ENCODE data around the gene ARL3. TPM values are rescaled to one million over a fixed set of nuclear protein-coding genes. Genes with fewer than 3 reads are reported as not detected.

The ARL3 gene
- total RNA-seq, 1 experiment from 2014 or later: 13.3 TPM

- POLR2A ChIA-PET: interaction anchor here (0.7 to 2.2 kb wide), 7 partner anchors 11 to 35 kb away, joined by 3 to 6 read pairs (median 4); no protein-coding TSS in a partner anchor
- Mint-ChIP-seq H3K27ac (peak overlapping the region; percentile 53; the same call in 1 of the 2 replicates), H3K27me3 (ENCODE audit: low read depth) (no peaks in the 10 kb centered on the region), H3K4me3 (no peak overlapping the region), H3K36me3 (peaks cover 9% of the 10 kb centered on the region; the same call in 1 of the 2 replicates), H3K4me1 (peaks cover 59% of the 10 kb centered on the region), H3K9me3 (no peaks in the 10 kb centered on the region)
- ATAC-seq: peak; percentile 27
- CTCF ChIA-PET: interaction anchor here (0.6 to 3.1 kb wide), 15 partner anchors 9 to 477 kb away, joined by 3 to 27 read pairs (median 5); partner anchors contain the start of genes ARL3, SFXN2 and SUFU
- no peak for TF ChIP-seq NR3C1 (CRISPR knock-in tag; conservative IDR thresholded peaks at IDR 0.05; ENCODE audit: low read depth)
- TF ChIP-seq PRRX2 (CRISPR knock-in tag; IDR thresholded peaks at IDR 0.05): no peak
- TF ChIP-seq USF2 (CRISPR knock-in tag; IDR thresholded peaks at IDR 0.05): 0 out of 2 replicates have a peak, but pooled peaks have one; percentile 1
- TF ChIP-seq ZNF232 (CRISPR knock-in tag; IDR thresholded peaks at IDR 0.05): no peak
- no peak for TF ChIP-seq E2F4 (CRISPR knock-in tag; IDR thresholded peaks at IDR 0.05; ENCODE audit: borderline replicate concordance, low read depth)
- TF ChIP-seq MAX (CRISPR knock-in tag; IDR thresholded peaks at IDR 0.05): no peak
- no peak for TF ChIP-seq ZNF416 (CRISPR knock-in tag; IDR thresholded peaks at IDR 0.05)
- TF ChIP-seq FOXP1 (CRISPR knock-in tag; IDR thresholded peaks at IDR 0.05; ENCODE audit: borderline replicate concordance): 0 out of 2 replicates have a peak, but pooled peaks have one; percentile 6
- TF ChIP-seq, protein P1, sequence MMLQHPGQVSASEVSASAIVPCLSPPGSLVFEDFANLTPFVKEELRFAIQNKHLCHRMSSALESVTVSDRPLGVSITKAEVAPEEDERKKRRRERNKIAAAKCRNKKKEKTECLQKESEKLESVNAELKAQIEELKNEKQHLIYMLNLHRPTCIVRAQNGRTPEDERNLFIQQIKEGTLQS (CRISPR knock-in tag; conservative IDR thresholded peaks at IDR 0.05): no peak
- no peak for TF ChIP-seq STAT6 (CRISPR knock-in tag; conservative IDR thresholded peaks at IDR 0.05; ENCODE audit: low read depth)
- no peak for TF ChIP-seq NFE2L1 (CRISPR knock-in tag; IDR thresholded peaks at IDR 0.05)
- DNase-seq (ENCODE audit: low spot score): peak; percentile 39
These were observed 64.2 kb downstream of the ARL3 start for GRCh38 chr10:102649797-102650654.

DNA sequence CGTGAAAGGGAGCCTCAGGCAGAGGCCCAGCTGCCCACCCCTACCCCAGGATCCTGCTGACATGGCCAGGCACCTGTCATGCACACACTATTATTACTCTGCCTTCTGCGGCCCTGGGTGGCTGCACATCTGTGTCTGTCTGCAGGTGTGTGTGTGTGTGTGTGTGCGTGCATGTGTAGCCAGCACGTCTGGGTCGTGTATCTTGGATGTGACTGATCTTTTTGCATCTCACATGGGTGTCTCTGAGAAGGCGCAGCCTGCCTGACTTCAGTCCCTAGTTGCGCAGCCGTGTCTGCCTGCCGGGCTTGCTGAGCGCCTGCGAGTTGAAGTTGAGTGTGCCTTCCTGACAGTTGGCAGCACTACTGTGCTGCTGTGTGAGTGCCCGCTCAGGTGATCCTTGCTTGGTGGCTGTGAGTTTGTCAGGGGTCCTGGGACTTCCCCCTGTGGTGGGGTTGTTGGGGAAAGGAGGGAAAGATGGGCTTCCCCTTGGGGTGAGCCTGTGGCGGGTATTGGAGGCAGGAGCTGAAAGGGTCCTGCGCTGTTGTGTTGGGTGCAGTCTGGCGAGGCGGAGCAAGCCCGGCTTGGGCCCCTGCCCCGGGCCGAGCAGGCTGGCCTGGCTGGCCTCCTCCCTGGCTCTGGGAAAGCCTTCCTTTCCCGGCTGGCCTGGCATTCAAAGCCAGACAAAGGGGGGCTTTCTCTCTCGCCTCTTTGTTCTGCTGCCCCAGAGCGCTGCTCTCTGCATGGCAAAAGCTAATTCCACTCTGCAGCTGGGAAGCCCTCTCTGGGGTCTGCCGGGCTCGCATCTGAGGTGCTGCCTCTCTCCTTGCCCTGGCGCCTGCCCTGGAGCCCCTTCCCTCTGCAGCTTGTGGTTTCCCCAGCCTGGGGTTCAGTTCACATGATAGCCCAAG, 65.1 kb downstream of the ARL3 start:
- ChIA-PET POLR2A (interaction anchor here (0.7 to 1.2 kb wide), 4 partner anchors 15 to 34 kb away, joined by 3 to 6 read pairs (median 4); no protein-coding TSS in a partner anchor), CTCF (interaction anchor here (0.9 to 3.1 kb wide), 10 partner anchors 20 to 145 kb away, joined by 3 to 27 read pairs (median 4); partner anchors contain the start of genes ARL3, SFXN2 and SUFU)
- Mint-ChIP-seq H3K27ac (peak overlapping the region; percentile 90), H3K9me3 (no peaks in the 10 kb centered on the region), H3K4me3 (peak overlapping the region; percentile 22), H3K36me3 (peaks cover 4% of the 10 kb centered on the region; the same call in 1 of the 2 replicates), H3K4me1 (peaks cover 59% of the 10 kb centered on the region), H3K27me3 (ENCODE audit: low read depth) (no peaks in the 10 kb centered on the region)
- ATAC-seq: peak; percentile 2; the same call in 1 of the 2 replicates
- TF ChIP-seq ZNF121 (CRISPR knock-in tag; IDR thresholded peaks at IDR 0.05) (peak; percentile 43; the same call in 1 of the 2 replicates), FOXP1 (CRISPR knock-in tag; IDR thresholded peaks at IDR 0.05; ENCODE audit: borderline replicate concordance) (peak; percentile 74; the same call in 1 of the 2 replicates), NFE2L1 (CRISPR knock-in tag; IDR thresholded peaks at IDR 0.05) (no peak), SMAD4 (CRISPR knock-in tag; IDR thresholded peaks at IDR 0.05) (no peak), USF2 (CRISPR knock-in tag; IDR thresholded peaks at IDR 0.05) (0 out of 2 replicates have a peak, but pooled peaks have one; percentile 12), OVOL2 (CRISPR knock-in tag; IDR thresholded peaks at IDR 0.05; ENCODE audit: borderline replicate concordance) (no peak)
- TF ChIP-seq, protein P2, sequence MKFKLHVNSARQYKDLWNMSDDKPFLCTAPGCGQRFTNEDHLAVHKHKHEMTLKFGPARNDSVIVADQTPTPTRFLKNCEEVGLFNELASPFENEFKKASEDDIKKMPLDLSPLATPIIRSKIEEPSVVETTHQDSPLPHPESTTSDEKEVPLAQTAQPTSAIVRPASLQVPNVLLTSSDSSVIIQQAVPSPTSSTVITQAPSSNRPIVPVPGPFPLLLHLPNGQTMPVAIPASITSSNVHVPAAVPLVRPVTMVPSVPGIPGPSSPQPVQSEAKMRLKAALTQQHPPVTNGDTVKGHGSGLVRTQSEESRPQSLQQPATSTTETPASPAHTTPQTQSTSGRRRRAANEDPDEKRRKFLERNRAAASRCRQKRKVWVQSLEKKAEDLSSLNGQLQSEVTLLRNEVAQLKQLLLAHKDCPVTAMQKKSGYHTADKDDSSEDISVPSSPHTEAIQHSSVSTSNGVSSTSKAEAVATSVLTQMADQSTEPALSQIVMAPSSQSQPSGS (CRISPR knock-in tag; IDR thresholded peaks at IDR 0.05; ENCODE audit: borderline replicate concordance, low read depth): no peak
- DNase-seq (ENCODE audit: low spot score): no peak

All from WTC11 (cell line).